SK-N-SH (cell line): Measurements from ENCODE around the gene CPPED1. TPM values are rescaled to one million over a fixed set of nuclear protein-coding genes. Genes with fewer than 3 reads are reported as not detected.

Experiments used
- CTCF ChIA-PET: fragments of 300-600, 350-600 bp; formaldehyde crosslinking; extraction: SDS; loops from one replicate; lab custom pipeline; 2021; lab: Yijun Ruan, JAX
- POLR2A ChIA-PET: fragments of 350-600 bp; sonication (Branson Sonifier 250); formaldehyde crosslinking; extraction: SDS; loops from one replicate; lab custom pipeline; 2020; ENCODE audit warnings: antibody characterized with exemption, inconsistent platforms; lab: Yijun Ruan, JAX
- DNase-seq: peaks from one replicate; pipeline ENCODE4 v3.0.0; 2012
- H2AFZ ChIP-seq: fragments of 200-600 bp; sonication (generic); 2 replicates; pipeline ENCODE4 v1.8.1; 2016; ENCODE audit warnings: antibody characterized with exemption, mild to moderate bottlenecking, low read depth
- H3F3A ChIP-seq: fragments of 200-600 bp; sonication (generic); replicated peaks from 2 replicates; pipeline ENCODE3; 2016; ENCODE audit warnings: antibody characterized with exemption, mild to moderate bottlenecking; ENCODE audit not compliant: insufficient read depth
- H3K27ac ChIP-seq, 2 experiments: fragments of 200-500 bp in 1 of 2; fragments of 200-600 bp in 1 of 2; sonication (Bioruptor generic) in 1 of 2; sonication (generic), shearing (Covaris generic) in 1 of 2; 2 replicates each; pipeline versions ENCODE4 v1.5.1 to v1.6.1; 2014 to 2016; ENCODE audit warnings: low read depth in 2 of 2, inconsistent platforms in 1 of 2, low read length in 1 of 2, mild to moderate bottlenecking in 1 of 2, mixed read lengths in 1 of 2
- H3K27me3 ChIP-seq: fragments of 200-600 bp; sonication (generic), shearing (Covaris generic); 2 replicates; pipeline ENCODE4 v1.6.1; 2016; ENCODE audit warnings: mixed run types; ENCODE audit not compliant: insufficient read depth
- H3K36me3 ChIP-seq, 2 experiments: fragments of 200-500 bp in 1 of 2; fragments of 200-600 bp in 1 of 2; sonication (Bioruptor generic) in 1 of 2; sonication (generic) in 1 of 2; replicated peaks in 1 of 2; 2 replicates each; pipeline versions ENCODE3 to v1.5.1; 2014 to 2016; ENCODE audit warnings: low read length in 1 of 2, mild to moderate bottlenecking in 1 of 2; ENCODE audit not compliant: insufficient read depth in 2 of 2, control insufficient read depth in 1 of 2
- H3K4me1 ChIP-seq, 2 experiments: fragments of 200-500 bp in 1 of 2; fragments of 200-600 bp in 1 of 2; sonication (Bioruptor generic) in 1 of 2; sonication (generic), shearing (Covaris generic) in 1 of 2; 2 replicates each; pipeline versions ENCODE4 v1.5.1 to v1.6.1; 2014 to 2016; ENCODE audit warnings: low read depth in 1 of 2, low read length in 1 of 2, mixed run types in 1 of 2; ENCODE audit not compliant: insufficient read depth in 2 of 2, control insufficient read depth in 1 of 2
- H3K4me2 ChIP-seq: fragments of 200-600 bp; sonication (generic), shearing (Covaris generic); 2 replicates; pipeline ENCODE4 v1.6.1; 2017; ENCODE audit warnings: mixed run types
- H3K4me3 ChIP-seq, 2 experiments: fragments of 200-500 bp in 1 of 2; fragments of 200-600 bp in 1 of 2; sonication (Bioruptor generic) in 1 of 2; sonication (generic), shearing (Covaris generic) in 1 of 2; 2 replicates each; pipeline versions ENCODE4 v1.5.1 to v1.8.1; 2014 to 2016; ENCODE audit warnings: low read depth in 2 of 2, inconsistent platforms in 1 of 2, low read length in 1 of 2, mild to moderate bottlenecking in 1 of 2, mixed read lengths in 1 of 2, moderate library complexity in 1 of 2
- H3K79me2 ChIP-seq: fragments of 200-600 bp; sonication (generic); 2 replicates; pipeline ENCODE4 v1.8.1; 2017; ENCODE audit warnings: mild to moderate bottlenecking; ENCODE audit not compliant: insufficient read depth
- H3K9ac ChIP-seq: fragments of 200-600 bp; sonication (generic); 2 replicates; pipeline ENCODE4 v1.6.1; 2017; ENCODE audit warnings: mixed run types
- H3K9me2 ChIP-seq: fragments of 200-600 bp; sonication (generic); 2 replicates; pipeline ENCODE4 v1.6.1; 2017; ENCODE audit warnings: mixed run types
- H3K9me3 ChIP-seq: fragments of 200-600 bp; sonication (generic); 2 replicates; pipeline ENCODE4 v1.6.1; 2017; ENCODE audit warnings: mixed run types, mild to moderate bottlenecking, moderate library complexity
- H4K20me1 ChIP-seq: fragments of 200-600 bp; sonication (generic); 2 replicates; pipeline ENCODE4 v1.6.1; 2017; ENCODE audit warnings: mild to moderate bottlenecking, mixed run types; ENCODE audit not compliant: insufficient read depth
- ELF1 ChIP-seq: IDR thresholded peaks from 2 replicates; pipeline ENCODE4 v1.4.0; 2012
- EP300 ChIP-seq, 2 experiments: IDR thresholded peaks; 2 replicates each; pipeline versions ENCODE4 v1.4.0 to v1.6.1; 2012; ENCODE audit warnings: borderline replicate concordance in 1 of 2, low read depth in 1 of 2, low read length in 1 of 2
- EZH2phosphoT487 ChIP-seq: fragments of 200-600 bp; sonication (generic); IDR thresholded peaks from 2 replicates; pipeline ENCODE4 v1.6.1; 2017; ENCODE audit warnings: low read depth, mixed run types, mild to moderate bottlenecking, antibody characterized with exemption, moderate library complexity, borderline replicate concordance
- FOSL2 ChIP-seq: IDR thresholded peaks from 2 replicates; pipeline ENCODE4 v1.4.0; 2012; ENCODE audit warnings: low read depth, mild to moderate bottlenecking, moderate library complexity, borderline replicate concordance
- FOXJ3 ChIP-seq: sonication (generic); formaldehyde crosslinking; IDR thresholded peaks from 2 replicates; pipeline ENCODE4 v1.5.1; 2020; ENCODE audit warnings: mild to moderate bottlenecking, missing genetic modification reagents
- FOXM1 ChIP-seq: IDR thresholded peaks from 2 replicates; pipeline ENCODE4 v1.4.0; 2012; ENCODE audit warnings: low read depth, mild to moderate bottlenecking
- GABPA ChIP-seq: IDR thresholded peaks from 2 replicates; pipeline ENCODE4 v1.4.0; 2012; ENCODE audit warnings: low read depth, mild to moderate bottlenecking
- GATA2 ChIP-seq: sonication (generic); formaldehyde crosslinking; IDR thresholded peaks from 2 replicates; pipeline ENCODE4 v1.5.0; 2020; ENCODE audit warnings: mild to moderate bottlenecking, missing genetic modification reagents
- MXI1 ChIP-seq: IDR thresholded peaks from 2 replicates; pipeline ENCODE4 v1.6.1; 2012; ENCODE audit warnings: mild to moderate bottlenecking, low read depth, low read length, improper control_type of control experiment
- NFIC ChIP-seq: IDR thresholded peaks from 2 replicates; pipeline ENCODE4 v1.4.0; 2012; ENCODE audit warnings: borderline replicate concordance
- NRF1 ChIP-seq: IDR thresholded peaks from 2 replicates; pipeline ENCODE4 v1.6.1; 2012; ENCODE audit warnings: low read depth, mild to moderate bottlenecking, low read length
- POLR2AphosphoS5 ChIP-seq: IDR thresholded peaks from 2 replicates; pipeline ENCODE4 v1.6.1; 2012; ENCODE audit warnings: low read depth, low read length
- RFX5 ChIP-seq: IDR thresholded peaks from 2 replicates; pipeline ENCODE4 v1.6.1; 2012; ENCODE audit warnings: mild to moderate bottlenecking, improper control_type of control experiment, low read length
- RXRA ChIP-seq: IDR thresholded peaks from 2 replicates; pipeline ENCODE4 v1.4.0; 2012; ENCODE audit warnings: low read depth, mild to moderate bottlenecking, borderline replicate concordance
- SIN3A ChIP-seq: IDR thresholded peaks from 2 replicates; pipeline ENCODE4 v1.6.1; 2012; ENCODE audit warnings: low read depth, mild to moderate bottlenecking, low read length, moderate library complexity, borderline replicate concordance
- SMC3 ChIP-seq: IDR thresholded peaks from 2 replicates; pipeline ENCODE4 v1.6.1; 2012; ENCODE audit warnings: low read depth, low read length, improper control_type of control experiment
- TAF1 ChIP-seq: IDR thresholded peaks from 2 replicates; pipeline ENCODE4 v1.6.1; 2012; ENCODE audit warnings: low read depth, mild to moderate bottlenecking, low read length, moderate library complexity, borderline replicate concordance
- TCF12 ChIP-seq: IDR thresholded peaks from 2 replicates; pipeline ENCODE4 v1.4.0; 2012
- YY1 ChIP-seq: IDR thresholded peaks from 2 replicates; pipeline ENCODE4 v1.4.0; 2012; ENCODE audit warnings: low read depth, mild to moderate bottlenecking
- WGBS: methylation state at CpG from one replicate; pipeline ENCODE4 v1.1.6; 2017; ENCODE audit warnings: low lambda C conversion rate; 5-methylcytosine and 5-hydroxymethylcytosine counted together
- polyA plus RNA-seq, 3 experiments: library from polyadenylated mRNA; depleted of rRNA; stranded (reverse); fragments of >200 nt; gene quantifications; 2 replicates each; pipeline ENCODE4 v1.2.3, GENCODE V29; 2012
- TF ChIP-seq, protein P1 (sequence below): fragments of 150-350 bp; IDR thresholded peaks from 2 replicates; pipeline ENCODE4 v1.6.1; 2016; ENCODE audit warnings: mild to moderate bottlenecking, low read depth, low read length
- TF ChIP-seq, protein P2 (sequence below): IDR thresholded peaks from 2 replicates; pipeline ENCODE4 v1.6.1; 2012; ENCODE audit warnings: mild to moderate bottlenecking, low read depth, low read length, moderate library complexity
- TF ChIP-seq, protein P3 (sequence below): fragments of 200-600 bp; sonication (generic); IDR thresholded peaks from 2 replicates; pipeline ENCODE4 v1.6.1; 2017; ENCODE audit warnings: antibody characterized with exemption, mild to moderate bottlenecking, moderate library complexity
- TF ChIP-seq, protein P4 (sequence below): IDR thresholded peaks from 2 replicates; pipeline ENCODE4 v1.4.0; 2012; ENCODE audit warnings: low read depth

The CPPED1 gene
- polyA plus RNA-seq, 1 of the 3 experiments (the other 2 are of a cell fraction) = 11.9 TPM

DNA sequence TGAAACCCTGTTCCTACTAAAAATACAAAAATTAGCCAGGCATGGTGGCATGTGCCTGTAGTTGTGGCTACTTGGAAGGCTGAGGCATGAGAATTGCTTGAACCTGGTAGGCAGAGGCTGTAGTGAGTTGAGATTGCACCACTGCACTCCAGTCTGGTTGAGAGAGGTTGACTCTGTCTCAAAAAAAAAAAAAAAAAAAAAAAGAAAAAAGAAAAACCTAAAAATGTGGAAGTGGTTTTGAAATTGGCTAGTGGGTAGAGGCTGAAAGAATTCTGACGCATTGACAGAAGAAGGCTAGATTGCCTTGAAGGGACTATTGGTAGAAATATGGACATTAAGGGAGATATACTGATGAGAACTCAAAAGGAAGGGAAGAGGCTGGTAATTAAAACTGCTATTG is 33.6 kb upstream of the CPPED1 start:
- no peak overlapping the region for H3K27ac ChIP-seq
- H3K4me3 ChIP-seq = no peak overlapping the region
- H3K9me2 ChIP-seq = no peaks in the 10 kb centered on the region
- H3F3A ChIP-seq = no peaks in the 10 kb centered on the region
- CTCF ChIA-PET = interaction anchor here (0.6 kb wide), 1 partner anchor 224 kb away, joined by 3 read pairs; no protein-coding TSS in a partner anchor
- H3K79me2 ChIP-seq = no peaks in the 10 kb centered on the region
- H3K4me1 ChIP-seq = no peaks in the 10 kb centered on the region
- H4K20me1 ChIP-seq = no peaks in the 10 kb centered on the region
- no peaks in the 10 kb centered on the region for H3K36me3 ChIP-seq
- no peak overlapping the region for H3K9ac ChIP-seq
- 79% methylated on average over 1 of the region's 1 CpG for WGBS
- no peak overlapping the region for H2AFZ ChIP-seq
- TF ChIP-seq SMC3 (no peak), MXI1 (no peak), EZH2phosphoT487 (no peak), TCF12 (no peak), NFIC (no peak), FOXM1 (no peak), FOSL2 (no peak), RFX5 (no peak), TAF1 (no peak), GATA2 (CRISPR knock-in tag) (no peak), FOXJ3 (CRISPR knock-in tag) (no peak)
- TF ChIP-seq, protein P1, sequence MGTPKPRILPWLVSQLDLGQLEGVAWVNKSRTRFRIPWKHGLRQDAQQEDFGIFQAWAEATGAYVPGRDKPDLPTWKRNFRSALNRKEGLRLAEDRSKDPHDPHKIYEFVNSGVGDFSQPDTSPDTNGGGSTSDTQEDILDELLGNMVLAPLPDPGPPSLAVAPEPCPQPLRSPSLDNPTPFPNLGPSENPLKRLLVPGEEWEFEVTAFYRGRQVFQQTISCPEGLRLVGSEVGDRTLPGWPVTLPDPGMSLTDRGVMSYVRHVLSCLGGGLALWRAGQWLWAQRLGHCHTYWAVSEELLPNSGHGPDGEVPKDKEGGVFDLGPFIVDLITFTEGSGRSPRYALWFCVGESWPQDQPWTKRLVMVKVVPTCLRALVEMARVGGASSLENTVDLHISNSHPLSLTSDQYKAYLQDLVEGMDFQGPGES = no peak
- no peaks in the 10 kb centered on the region for H3K9me3 ChIP-seq
- DNase-seq = no peak
- no peak overlapping the region for H3K4me2 ChIP-seq
- POLR2A ChIA-PET = no interaction called here
- H3K27me3 ChIP-seq = no peaks in the 10 kb centered on the region

DNA sequence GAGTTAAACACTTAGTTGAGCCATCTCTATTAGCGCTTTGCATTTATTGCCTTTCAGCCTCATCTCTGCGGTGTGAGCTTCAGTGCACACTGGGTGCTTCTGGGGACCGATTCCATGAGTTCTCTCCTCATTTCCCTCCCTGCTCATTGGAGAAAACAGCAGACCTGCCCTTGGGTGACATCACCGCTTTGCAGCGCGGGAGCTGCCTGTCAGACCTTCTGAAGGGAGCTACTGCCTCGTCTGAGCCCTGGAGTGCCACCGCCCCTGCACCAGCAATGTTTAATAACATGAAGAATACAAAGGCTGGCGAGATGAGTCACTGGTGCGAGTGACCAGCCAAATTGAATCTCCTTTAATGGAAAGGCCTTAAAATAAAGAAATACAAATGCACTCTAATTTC is 30.2 kb upstream of the CPPED1 start:
- ChIA-PET POLR2A (no interaction called here), CTCF (no interaction called here)
- no peak overlapping the region for H2AFZ ChIP-seq
- no peak for TF ChIP-seq EP300 (IDR thresholded peaks at IDR 0.05; ENCODE audit: borderline replicate concordance in 1 of 2, low read depth in 1 of 2, low read length in 1 of 2)
- TF ChIP-seq, protein P2, sequence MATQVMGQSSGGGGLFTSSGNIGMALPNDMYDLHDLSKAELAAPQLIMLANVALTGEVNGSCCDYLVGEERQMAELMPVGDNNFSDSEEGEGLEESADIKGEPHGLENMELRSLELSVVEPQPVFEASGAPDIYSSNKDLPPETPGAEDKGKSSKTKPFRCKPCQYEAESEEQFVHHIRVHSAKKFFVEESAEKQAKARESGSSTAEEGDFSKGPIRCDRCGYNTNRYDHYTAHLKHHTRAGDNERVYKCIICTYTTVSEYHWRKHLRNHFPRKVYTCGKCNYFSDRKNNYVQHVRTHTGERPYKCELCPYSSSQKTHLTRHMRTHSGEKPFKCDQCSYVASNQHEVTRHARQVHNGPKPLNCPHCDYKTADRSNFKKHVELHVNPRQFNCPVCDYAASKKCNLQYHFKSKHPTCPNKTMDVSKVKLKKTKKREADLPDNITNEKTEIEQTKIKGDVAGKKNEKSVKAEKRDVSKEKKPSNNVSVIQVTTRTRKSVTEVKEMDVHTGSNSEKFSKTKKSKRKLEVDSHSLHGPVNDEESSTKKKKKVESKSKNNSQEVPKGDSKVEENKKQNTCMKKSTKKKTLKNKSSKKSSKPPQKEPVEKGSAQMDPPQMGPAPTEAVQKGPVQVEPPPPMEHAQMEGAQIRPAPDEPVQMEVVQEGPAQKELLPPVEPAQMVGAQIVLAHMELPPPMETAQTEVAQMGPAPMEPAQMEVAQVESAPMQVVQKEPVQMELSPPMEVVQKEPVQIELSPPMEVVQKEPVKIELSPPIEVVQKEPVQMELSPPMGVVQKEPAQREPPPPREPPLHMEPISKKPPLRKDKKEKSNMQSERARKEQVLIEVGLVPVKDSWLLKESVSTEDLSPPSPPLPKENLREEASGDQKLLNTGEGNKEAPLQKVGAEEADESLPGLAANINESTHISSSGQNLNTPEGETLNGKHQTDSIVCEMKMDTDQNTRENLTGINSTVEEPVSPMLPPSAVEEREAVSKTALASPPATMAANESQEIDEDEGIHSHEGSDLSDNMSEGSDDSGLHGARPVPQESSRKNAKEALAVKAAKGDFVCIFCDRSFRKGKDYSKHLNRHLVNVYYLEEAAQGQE = no peak
- no peak for TF ChIP-seq YY1
- no peak for TF ChIP-seq FOSL2
- no peak for TF ChIP-seq FOXM1
- TF ChIP-seq SIN3A = no peak
- TF ChIP-seq, protein P3, sequence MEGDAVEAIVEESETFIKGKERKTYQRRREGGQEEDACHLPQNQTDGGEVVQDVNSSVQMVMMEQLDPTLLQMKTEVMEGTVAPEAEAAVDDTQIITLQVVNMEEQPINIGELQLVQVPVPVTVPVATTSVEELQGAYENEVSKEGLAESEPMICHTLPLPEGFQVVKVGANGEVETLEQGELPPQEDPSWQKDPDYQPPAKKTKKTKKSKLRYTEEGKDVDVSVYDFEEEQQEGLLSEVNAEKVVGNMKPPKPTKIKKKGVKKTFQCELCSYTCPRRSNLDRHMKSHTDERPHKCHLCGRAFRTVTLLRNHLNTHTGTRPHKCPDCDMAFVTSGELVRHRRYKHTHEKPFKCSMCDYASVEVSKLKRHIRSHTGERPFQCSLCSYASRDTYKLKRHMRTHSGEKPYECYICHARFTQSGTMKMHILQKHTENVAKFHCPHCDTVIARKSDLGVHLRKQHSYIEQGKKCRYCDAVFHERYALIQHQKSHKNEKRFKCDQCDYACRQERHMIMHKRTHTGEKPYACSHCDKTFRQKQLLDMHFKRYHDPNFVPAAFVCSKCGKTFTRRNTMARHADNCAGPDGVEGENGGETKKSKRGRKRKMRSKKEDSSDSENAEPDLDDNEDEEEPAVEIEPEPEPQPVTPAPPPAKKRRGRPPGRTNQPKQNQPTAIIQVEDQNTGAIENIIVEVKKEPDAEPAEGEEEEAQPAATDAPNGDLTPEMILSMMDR = no peak
- no peak for TF ChIP-seq NRF1
- no peak for TF ChIP-seq SMC3
- TF ChIP-seq ELF1 = no peak
- no peak for TF ChIP-seq GABPA
- no peak for TF ChIP-seq GATA2 (CRISPR knock-in tag)
- no peak for TF ChIP-seq RXRA
- TF ChIP-seq, protein P4, sequence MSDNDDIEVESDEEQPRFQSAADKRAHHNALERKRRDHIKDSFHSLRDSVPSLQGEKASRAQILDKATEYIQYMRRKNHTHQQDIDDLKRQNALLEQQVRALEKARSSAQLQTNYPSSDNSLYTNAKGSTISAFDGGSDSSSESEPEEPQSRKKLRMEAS = no peak
- no peak for TF ChIP-seq POLR2AphosphoS5
- no peaks in the 10 kb centered on the region for H3K27me3 ChIP-seq
- H3K36me3 ChIP-seq = no peaks in the 10 kb centered on the region
- H3K9me2 ChIP-seq = no peaks in the 10 kb centered on the region
- 51% methylated on average over 10 of the region's 10 CpGs for WGBS
- peak; percentile 11 for DNase-seq
- H3K9me3 ChIP-seq = no peaks in the 10 kb centered on the region
- no peaks in the 10 kb centered on the region for H3K79me2 ChIP-seq
- H3K9ac ChIP-seq = no peak overlapping the region
- H4K20me1 ChIP-seq = no peaks in the 10 kb centered on the region
- H3K27ac ChIP-seq = no peak overlapping the region
- no peak overlapping the region for H3K4me3 ChIP-seq
- H3K4me2 ChIP-seq = no peak overlapping the region
- H3F3A ChIP-seq = no peaks in the 10 kb centered on the region
- no peaks in the 10 kb centered on the region for H3K4me1 ChIP-seq
